Measurements from ENCODE around the gene RAD52. TPM values are rescaled to one million over a fixed set of nuclear protein-coding genes. Genes with fewer than 3 reads are reported as not detected.
"Not testable (repeated sequence)": the region's sequence is repeated elsewhere in the genome, so short reads cannot be mapped to it uniquely, and the experiment has no call there.

RAD52 gene
- total RNA-seq, 3 donors from 2014 or later (not counting 1 experiment from before 2014, with no cell fraction given) = 9.4 to 15.5 (median 13.7) TPM

- Histone ChIP-seq H3K4me3 (ENCODE audit: low read length) (no peak overlapping the region), H3K27me3 (ENCODE audit: control insufficient read depth, insufficient read depth, low read length) (no peaks in the 10 kb centered on the region), H3K27ac (ENCODE audit: low read length) (no peak overlapping the region), H3K4me1 (ENCODE audit: control insufficient read depth, insufficient read depth, low read length) (no peaks in the 10 kb centered on the region), H3K9me3 (ENCODE audit: control insufficient read depth, insufficient read depth, low read length) (no peaks in the 10 kb centered on the region), H3K36me3 (ENCODE audit: control insufficient read depth, insufficient read depth, low read length) (peaks cover 1% of the 10 kb centered on the region)
- no peaks in the 10 kb centered on the region for H3K27me3 Mint-ChIP-seq (ENCODE audit: low read depth in 2 of 2)
- DNase-seq = no peak
- ATAC-seq = no peak
- H3K9me3 Mint-ChIP-seq = no peaks in the 10 kb centered on the region
- no peak overlapping the region for H3K4me3 Mint-ChIP-seq
- WGBS (ENCODE audit: insufficient coverage) = 92% methylated on average over 8 of the region's 8 CpGs
- no peak for TF ChIP-seq CTCF (IDR thresholded peaks at IDR 0.05)
- no peaks in the 10 kb centered on the region for H3K36me3 Mint-ChIP-seq
- H3K4me1 Mint-ChIP-seq = peaks cover 0 to 4% of the 10 kb centered on the region in 2 donors
- intact Hi-C loops (cut with micrococcal nuclease) = no loop called here
- no peak overlapping the region for H3K27ac Mint-ChIP-seq
Observed at GRCh38 chr12:936377-937345, 12.8 kb downstream of the RAD52 start.

- H3K4me1 ChIP-seq (ENCODE audit: control insufficient read depth, insufficient read depth, low read length); DNase-seq; H3K27ac Mint-ChIP-seq; H3K27ac ChIP-seq (ENCODE audit: low read length); H3K9me3 Mint-ChIP-seq; H3K4me1 Mint-ChIP-seq; H3K4me3 ChIP-seq (ENCODE audit: low read length); intact Hi-C loops (cut with micrococcal nuclease); H3K4me3 Mint-ChIP-seq; H3K9me3 ChIP-seq (ENCODE audit: control insufficient read depth, insufficient read depth, low read length); H3K36me3 ChIP-seq (ENCODE audit: control insufficient read depth, insufficient read depth, low read length); ATAC-seq; H3K27me3 ChIP-seq (ENCODE audit: control insufficient read depth, insufficient read depth, low read length); H3K36me3 Mint-ChIP-seq; H3K27me3 Mint-ChIP-seq (ENCODE audit: low read depth in 2 of 2): not testable (repeated sequence)
- WGBS (ENCODE audit: insufficient coverage) = 94% methylated on average over 12 of the region's 12 CpGs
Observed at GRCh38 chr12:935891-936290, 13.6 kb downstream of the RAD52 start.

GRCh38 chr12:931591-931990 is 17.9 kb downstream of the RAD52 start:
- 97% methylated on average over 4 of the region's 4 CpGs for WGBS (ENCODE audit: insufficient coverage)
- TF ChIP-seq CTCF (IDR thresholded peaks at IDR 0.05) = no peak
- Mint-ChIP-seq H3K36me3 (no peaks in the 10 kb centered on the region), H3K4me3 (no peak overlapping the region), H3K4me1 (no peaks in the 10 kb centered on the region), H3K27me3 (ENCODE audit: low read depth in 2 of 2) (no peaks in the 10 kb centered on the region), H3K27ac (peak overlapping the region in 1 of 2 donors; percentile 53), H3K9me3 (no peaks in the 10 kb centered on the region)
- no peak for ATAC-seq
- no peak for DNase-seq
- Histone ChIP-seq H3K9me3 (ENCODE audit: control insufficient read depth, insufficient read depth, low read length) (no peaks in the 10 kb centered on the region), H3K27ac (ENCODE audit: low read length) (no peak overlapping the region), H3K4me1 (ENCODE audit: control insufficient read depth, insufficient read depth, low read length) (no peaks in the 10 kb centered on the region), H3K4me3 (ENCODE audit: low read length) (no peak overlapping the region), H3K36me3 (ENCODE audit: control insufficient read depth, insufficient read depth, low read length) (peaks cover 37% of the 10 kb centered on the region), H3K27me3 (ENCODE audit: control insufficient read depth, insufficient read depth, low read length) (no peaks in the 10 kb centered on the region)
- intact Hi-C loops (cut with micrococcal nuclease) = no loop called here

- no peak overlapping the region for H3K4me3 Mint-ChIP-seq
Observed at GRCh38 chr12:931060-931459, 18.4 kb downstream of the RAD52 start.

More at GRCh38 chr12:931060-931459, 18.4 kb downstream of the RAD52 start:
- H3K4me1 Mint-ChIP-seq = no peaks in the 10 kb centered on the region
- no peak overlapping the region for H3K4me3 ChIP-seq (ENCODE audit: low read length)
- no peaks in the 10 kb centered on the region for H3K27me3 Mint-ChIP-seq (ENCODE audit: low read depth in 2 of 2)
- DNase-seq (no peak), ATAC-seq (no peak)
- H3K9me3 ChIP-seq (ENCODE audit: control insufficient read depth, insufficient read depth, low read length) = no peaks in the 10 kb centered on the region
- 97% methylated on average over 5 of the region's 5 CpGs for WGBS (ENCODE audit: insufficient coverage)
- H3K9me3 Mint-ChIP-seq = no peaks in the 10 kb centered on the region
- no peak overlapping the region for H3K27ac ChIP-seq (ENCODE audit: low read length)
- H3K36me3 Mint-ChIP-seq = no peaks in the 10 kb centered on the region
- no peaks in the 10 kb centered on the region for H3K27me3 ChIP-seq (ENCODE audit: control insufficient read depth, insufficient read depth, low read length)
- H3K4me1 ChIP-seq (ENCODE audit: control insufficient read depth, insufficient read depth, low read length) = no peaks in the 10 kb centered on the region
- TF ChIP-seq CTCF (IDR thresholded peaks at IDR 0.05) = no peak
- H3K27ac Mint-ChIP-seq = peak overlapping the region in 1 of 2 donors; percentile 53
- H3K36me3 ChIP-seq (ENCODE audit: control insufficient read depth, insufficient read depth, low read length) = peaks cover 39% of the 10 kb centered on the region
- intact Hi-C loops (cut with micrococcal nuclease) = no loop called here
